Liver (tissue), 3 donors: ENCODE data around the gene IGSF3.

Source experiments
- GABPA ChIP-seq, 2 donors: IDR thresholded peaks in 1 of 2; conservative IDR thresholded peaks in 1 of 2; 2 replicates each; pipeline ENCODE4 v1.6.1; 2016; ENCODE audit warnings: antibody characterized with exemption in 2 of 2, mild to moderate bottlenecking in 1 of 2, moderate library complexity in 1 of 2
- TAF1 ChIP-seq: conservative IDR thresholded peaks from 2 replicates; pipeline ENCODE4 v1.6.1; 2016; ENCODE audit warnings: antibody characterized with exemption, mild to moderate bottlenecking
- YY1 ChIP-seq: IDR thresholded peaks from 2 replicates; pipeline ENCODE4 v1.6.1; 2016; ENCODE audit warnings: antibody characterized with exemption, mild to moderate bottlenecking
- TF ChIP-seq, protein P1 (sequence below): fragments of 150-350 bp; IDR thresholded peaks from 2 replicates; pipeline ENCODE4 v1.5.1; 2017; ENCODE audit warnings: improper control_type of control experiment, low read depth, low read length; ENCODE audit not compliant: missing input control
- TF ChIP-seq, protein P2 (sequence below): IDR thresholded peaks from 2 replicates; pipeline ENCODE4 v1.6.1; 2016; ENCODE audit warnings: antibody characterized with exemption, mild to moderate bottlenecking
- TF ChIP-seq, protein P3 (sequence below): IDR thresholded peaks from 2 replicates; pipeline ENCODE4 v1.6.1; 2016; ENCODE audit warnings: antibody characterized with exemption
- donor health status: healthy.
- donor health status: healthy.

DNA sequence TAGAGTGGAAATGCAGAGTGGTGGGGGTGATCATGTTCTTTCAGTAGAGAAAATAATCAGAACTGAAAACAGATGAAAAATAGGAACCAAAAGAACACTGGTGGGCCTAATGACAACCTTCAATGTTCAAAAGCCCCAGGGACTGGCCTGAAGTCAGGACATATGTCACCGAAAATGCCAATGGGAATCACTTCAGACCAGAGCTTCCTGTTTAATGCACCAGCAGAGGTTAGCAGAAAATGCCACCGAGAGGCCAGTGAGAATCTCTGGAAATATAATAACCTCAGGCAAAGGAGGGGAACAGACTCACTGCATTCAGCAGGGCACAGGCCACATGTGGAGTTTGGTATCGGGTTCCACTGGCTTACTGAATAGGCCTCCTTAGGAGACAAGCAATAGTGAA lies 80.8 kb downstream of the IGSF3 start:
- TF ChIP-seq, protein P1, sequence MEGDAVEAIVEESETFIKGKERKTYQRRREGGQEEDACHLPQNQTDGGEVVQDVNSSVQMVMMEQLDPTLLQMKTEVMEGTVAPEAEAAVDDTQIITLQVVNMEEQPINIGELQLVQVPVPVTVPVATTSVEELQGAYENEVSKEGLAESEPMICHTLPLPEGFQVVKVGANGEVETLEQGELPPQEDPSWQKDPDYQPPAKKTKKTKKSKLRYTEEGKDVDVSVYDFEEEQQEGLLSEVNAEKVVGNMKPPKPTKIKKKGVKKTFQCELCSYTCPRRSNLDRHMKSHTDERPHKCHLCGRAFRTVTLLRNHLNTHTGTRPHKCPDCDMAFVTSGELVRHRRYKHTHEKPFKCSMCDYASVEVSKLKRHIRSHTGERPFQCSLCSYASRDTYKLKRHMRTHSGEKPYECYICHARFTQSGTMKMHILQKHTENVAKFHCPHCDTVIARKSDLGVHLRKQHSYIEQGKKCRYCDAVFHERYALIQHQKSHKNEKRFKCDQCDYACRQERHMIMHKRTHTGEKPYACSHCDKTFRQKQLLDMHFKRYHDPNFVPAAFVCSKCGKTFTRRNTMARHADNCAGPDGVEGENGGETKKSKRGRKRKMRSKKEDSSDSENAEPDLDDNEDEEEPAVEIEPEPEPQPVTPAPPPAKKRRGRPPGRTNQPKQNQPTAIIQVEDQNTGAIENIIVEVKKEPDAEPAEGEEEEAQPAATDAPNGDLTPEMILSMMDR, result no peak
- TF ChIP-seq YY1 (no peak), GABPA (IDR thresholded peaks at IDR 0.05 in 1 of 2, conservative IDR thresholded peaks at IDR 0.05 in 1 of 2) (no peak), TAF1 (no peak)
- TF ChIP-seq, protein P2, sequence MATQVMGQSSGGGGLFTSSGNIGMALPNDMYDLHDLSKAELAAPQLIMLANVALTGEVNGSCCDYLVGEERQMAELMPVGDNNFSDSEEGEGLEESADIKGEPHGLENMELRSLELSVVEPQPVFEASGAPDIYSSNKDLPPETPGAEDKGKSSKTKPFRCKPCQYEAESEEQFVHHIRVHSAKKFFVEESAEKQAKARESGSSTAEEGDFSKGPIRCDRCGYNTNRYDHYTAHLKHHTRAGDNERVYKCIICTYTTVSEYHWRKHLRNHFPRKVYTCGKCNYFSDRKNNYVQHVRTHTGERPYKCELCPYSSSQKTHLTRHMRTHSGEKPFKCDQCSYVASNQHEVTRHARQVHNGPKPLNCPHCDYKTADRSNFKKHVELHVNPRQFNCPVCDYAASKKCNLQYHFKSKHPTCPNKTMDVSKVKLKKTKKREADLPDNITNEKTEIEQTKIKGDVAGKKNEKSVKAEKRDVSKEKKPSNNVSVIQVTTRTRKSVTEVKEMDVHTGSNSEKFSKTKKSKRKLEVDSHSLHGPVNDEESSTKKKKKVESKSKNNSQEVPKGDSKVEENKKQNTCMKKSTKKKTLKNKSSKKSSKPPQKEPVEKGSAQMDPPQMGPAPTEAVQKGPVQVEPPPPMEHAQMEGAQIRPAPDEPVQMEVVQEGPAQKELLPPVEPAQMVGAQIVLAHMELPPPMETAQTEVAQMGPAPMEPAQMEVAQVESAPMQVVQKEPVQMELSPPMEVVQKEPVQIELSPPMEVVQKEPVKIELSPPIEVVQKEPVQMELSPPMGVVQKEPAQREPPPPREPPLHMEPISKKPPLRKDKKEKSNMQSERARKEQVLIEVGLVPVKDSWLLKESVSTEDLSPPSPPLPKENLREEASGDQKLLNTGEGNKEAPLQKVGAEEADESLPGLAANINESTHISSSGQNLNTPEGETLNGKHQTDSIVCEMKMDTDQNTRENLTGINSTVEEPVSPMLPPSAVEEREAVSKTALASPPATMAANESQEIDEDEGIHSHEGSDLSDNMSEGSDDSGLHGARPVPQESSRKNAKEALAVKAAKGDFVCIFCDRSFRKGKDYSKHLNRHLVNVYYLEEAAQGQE, result no peak
- TF ChIP-seq, protein P3, sequence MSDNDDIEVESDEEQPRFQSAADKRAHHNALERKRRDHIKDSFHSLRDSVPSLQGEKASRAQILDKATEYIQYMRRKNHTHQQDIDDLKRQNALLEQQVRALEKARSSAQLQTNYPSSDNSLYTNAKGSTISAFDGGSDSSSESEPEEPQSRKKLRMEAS, result no peak
